GM18951 (cell line): ENCODE data around the gene PEX11G.

Source experiments
- POLR2A ChIP-seq: IDR thresholded peaks from 4 replicates; pipeline ENCODE4 v1.6.1; 2011; ENCODE audit warnings: mild to moderate bottlenecking; ENCODE audit not compliant: insufficient read length, insufficient read depth; ENCODE audit errors: extremely low read depth
- in situ Hi-C: fragments of 300-500 bp; cut with MboI; formaldehyde crosslinking; loops from one replicate; pipeline ENCODE4 v1.12.0; 2022; ENCODE audit warnings: low sequenced_read_pairs, mixed read lengths, inconsistent platforms; ENCODE audit not compliant: unreplicated experiment

The PEX11G gene

GRCh38 chr19:7488736-7489353 lies at the start of gene PEX11G:
Gene PEX11G (minus strand): TSS chr19:7489035. CDS start chr19:7489010, 25 bp downstream.
- TF ChIP-seq POLR2A: peak; percentile 79
- in situ Hi-C loops: no loop called here

DNA sequence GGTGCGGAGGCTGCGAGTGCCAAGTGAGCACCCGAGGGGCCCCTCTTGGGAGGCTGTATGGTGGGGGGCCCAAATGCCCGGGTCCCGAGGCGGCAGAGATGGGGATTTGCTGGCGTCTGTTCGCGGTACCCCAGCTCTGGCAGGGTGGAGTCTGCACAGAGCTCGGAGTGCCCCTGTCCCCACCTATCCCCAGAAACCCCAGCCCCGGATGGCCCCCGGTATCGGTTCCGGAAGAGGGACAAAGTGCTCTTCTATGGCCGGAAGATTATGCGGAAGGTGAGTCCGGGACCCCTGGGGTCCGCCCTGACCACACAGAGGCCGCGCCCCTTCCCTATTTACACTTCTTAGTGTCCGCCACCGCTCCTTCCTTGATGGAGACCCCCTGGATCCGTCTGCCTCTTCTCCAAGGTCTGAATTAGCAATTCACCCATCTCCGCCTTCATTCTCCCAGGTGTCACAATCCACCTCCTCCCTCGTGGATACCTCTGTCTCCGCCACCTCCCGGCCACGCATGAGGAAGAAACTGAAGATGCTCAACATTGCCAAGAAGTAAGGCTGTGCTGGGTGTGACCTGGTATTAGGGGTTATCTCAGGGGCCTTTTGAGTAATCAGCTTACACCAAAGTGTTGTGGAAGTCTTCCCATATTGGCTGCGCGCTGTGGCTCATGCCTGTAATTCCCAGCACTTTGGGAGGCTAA lies 47.3 kb upstream of the PEX11G start:
- peak; percentile 9 for TF ChIP-seq POLR2A
- in situ Hi-C loops: no loop called here

DNA sequence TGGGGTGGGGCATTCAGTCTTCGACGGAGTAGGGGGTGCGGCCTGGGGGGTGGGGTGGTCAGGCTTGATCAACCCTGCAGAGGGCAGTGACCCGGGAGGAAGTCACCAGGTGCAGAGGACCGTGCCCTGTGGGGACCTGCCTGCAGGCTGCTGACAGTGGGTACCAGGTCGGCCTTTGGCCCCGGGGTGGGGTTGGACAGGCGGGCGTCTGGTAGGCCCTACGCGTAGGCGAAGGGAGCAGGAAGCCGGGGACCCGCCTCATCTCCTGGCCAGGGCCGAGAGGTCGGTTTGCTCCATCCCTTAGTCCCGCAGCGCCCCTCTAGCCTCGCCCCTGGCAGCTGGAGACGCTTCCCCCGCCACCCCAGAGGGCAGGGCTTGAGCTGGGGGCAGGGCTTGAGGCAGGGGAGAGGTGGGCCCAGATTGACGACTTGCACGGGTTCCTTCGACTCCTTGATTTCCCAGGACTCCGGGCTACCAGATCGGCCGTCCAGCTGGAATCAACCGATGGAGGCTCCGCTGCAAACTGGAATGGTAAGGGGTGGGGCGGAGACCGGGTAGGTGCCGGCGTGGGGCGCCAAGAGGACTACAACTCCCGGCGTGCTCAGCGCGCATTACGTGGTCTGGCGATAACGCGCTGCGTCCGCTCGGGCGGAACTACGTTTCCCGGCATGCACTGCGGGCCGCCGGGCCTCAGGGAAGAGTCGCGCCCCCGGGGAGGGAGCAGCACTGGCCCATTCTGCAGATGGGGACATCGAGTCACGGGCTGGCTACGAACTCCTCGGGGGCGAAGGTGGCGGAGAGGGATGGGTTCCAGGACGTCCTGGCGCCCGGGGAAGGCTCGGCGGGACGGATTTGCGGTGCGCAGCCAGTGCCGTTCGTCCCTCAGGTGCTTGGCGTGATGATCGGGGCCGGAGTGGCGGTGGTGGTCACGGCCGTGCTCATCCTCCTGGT lies 46.5 kb upstream of the PEX11G start, which contains the start of gene PNPLA6:
TSS of gene PNPLA6 (plus strand) at position 671 of the 951 bp plus-strand sequence. CDS start at position 743, 72 bp downstream.
- in situ Hi-C loops: no loop called here
- TF ChIP-seq POLR2A: peak; percentile 48

DNA sequence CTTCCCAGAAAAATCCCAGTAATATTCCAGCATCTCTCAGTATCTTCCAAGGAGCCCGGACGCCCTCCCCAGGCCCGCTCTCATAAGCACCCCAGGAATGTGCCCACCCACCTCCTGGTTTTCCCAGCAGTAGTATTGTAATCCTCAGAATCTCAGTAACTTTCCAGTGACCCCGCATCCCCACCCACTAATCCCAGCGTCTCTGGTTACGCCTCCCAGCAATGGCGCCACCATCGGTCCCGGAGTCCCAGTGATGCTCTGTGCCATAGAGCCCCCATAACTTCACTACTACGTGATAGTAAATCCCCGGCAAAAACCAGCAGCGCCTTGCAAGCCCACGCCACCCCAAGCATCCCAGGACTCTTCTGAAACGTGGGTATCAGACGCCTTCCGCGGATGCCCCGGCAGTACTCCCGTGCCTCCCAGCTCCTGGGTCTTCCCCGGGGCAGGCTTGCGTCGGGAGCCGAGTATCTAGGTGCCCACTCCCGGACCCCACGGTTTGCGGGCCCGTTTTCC lies 45.8 kb upstream of the PEX11G start:
- in situ Hi-C loops: no loop called here
- TF ChIP-seq POLR2A: no peak

- in situ Hi-C loops: no loop called here
- TF ChIP-seq POLR2A: no peak
Measured at GRCh38 chr19:7533925-7534480, 45.2 kb upstream of the PEX11G start.

GRCh38 chr19:7533281-7533885 lies 44.5 kb upstream of the PEX11G start:
- in situ Hi-C loops: no loop called here
- no peak for TF ChIP-seq POLR2A

GRCh38 chr19:7529610-7530490 lies 41.0 kb upstream of the PEX11G start:
- TF ChIP-seq POLR2A: peak; percentile 11
- in situ Hi-C loops: no loop called here

GRCh38 chr19:7529246-7529600 lies 40.4 kb upstream of the PEX11G start:
- TF ChIP-seq POLR2A: no peak
- in situ Hi-C loops: no loop called here

GRCh38 chr19:7528522-7529245 lies 39.8 kb upstream of the PEX11G start:
- in situ Hi-C loops: no loop called here
- no peak for TF ChIP-seq POLR2A

DNA sequence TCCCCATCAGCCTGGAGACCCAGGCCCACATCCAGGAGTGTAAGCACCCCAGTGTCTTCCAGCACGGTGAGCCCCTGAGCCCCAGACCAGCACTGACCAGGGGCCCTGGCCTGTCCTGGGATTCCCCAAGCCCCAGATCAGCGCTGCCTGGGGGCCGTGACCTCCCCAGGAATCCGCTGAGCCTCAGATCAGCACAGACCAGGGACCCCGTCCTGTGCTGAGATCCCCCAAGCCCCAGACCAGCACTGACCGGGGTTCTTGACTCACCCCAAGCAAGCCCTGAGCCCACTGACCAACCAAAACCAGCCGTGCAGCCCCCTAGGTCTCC lies 39.3 kb upstream of the PEX11G start:
- no peak for TF ChIP-seq POLR2A
- in situ Hi-C loops: no loop called here

GRCh38 chr19:7527516-7528191 lies 38.8 kb upstream of the PEX11G start:
- in situ Hi-C loops: no loop called here
- no peak for TF ChIP-seq POLR2A
